GM21723 (cell line): Measurements from ENCODE around the gene ABCA4.
"Not testable (repeated sequence)": the region's sequence is repeated elsewhere in the genome, so short reads cannot be mapped to it uniquely, and the experiment has no call there.

ENCODE experiments used
- ATAC-seq: cut with Tn5 transposase; IDR thresholded peaks from one replicate; pipeline ENCODE4 v1.9.1; 2021; ENCODE audit warnings: mild to moderate bottlenecking, moderate library complexity; ENCODE audit not compliant: unreplicated experiment

The ABCA4 gene

GRCh38 chr1:94120991-94121390 lies at the start of gene ABCA4:
Gene ABCA4 (minus strand): TSS chr1:94121148. CDS start chr1:94121045, 103 bp downstream.
- ATAC-seq = no peak

- ATAC-seq = no peak
These were observed 48.2 kb upstream of the ABCA4 start for GRCh38 chr1:94169126-94169525.

GRCh38 chr1:94165843-94166242 lies 44.9 kb upstream of the ABCA4 start:
- no peak for ATAC-seq

- not testable (repeated sequence) for ATAC-seq
These were observed 43.9 kb upstream of the ABCA4 start for GRCh38 chr1:94164885-94165284.

GRCh38 chr1:94164121-94164520 lies 43.2 kb upstream of the ABCA4 start:
- not testable (repeated sequence) for ATAC-seq

GRCh38 chr1:94163249-94163648 lies 42.3 kb upstream of the ABCA4 start:
- ATAC-seq = not testable (repeated sequence)

GRCh38 chr1:94160811-94161210 lies 39.9 kb upstream of the ABCA4 start:
- no peak for ATAC-seq

- no peak for ATAC-seq
These were observed 35.2 kb upstream of the ABCA4 start for GRCh38 chr1:94156096-94156625.

GRCh38 chr1:94154989-94155388 lies 34.0 kb upstream of the ABCA4 start:
- ATAC-seq = no peak

- no peak for ATAC-seq
These were observed 32.2 kb upstream of the ABCA4 start for GRCh38 chr1:94153133-94153532.

- not testable (repeated sequence) for ATAC-seq
These were observed 28.2 kb upstream of the ABCA4 start for GRCh38 chr1:94149166-94149565.

GRCh38 chr1:94146273-94146672 lies 25.3 kb upstream of the ABCA4 start:
- no peak for ATAC-seq

- no peak for ATAC-seq
These were observed 23.9 kb upstream of the ABCA4 start for GRCh38 chr1:94144836-94145235.

- no peak for ATAC-seq
These were observed 22.8 kb upstream of the ABCA4 start for GRCh38 chr1:94143809-94144176.

- ATAC-seq = no peak
These were observed 22.3 kb upstream of the ABCA4 start for GRCh38 chr1:94143173-94143808.

- ATAC-seq = no peak
These were observed 21.6 kb upstream of the ABCA4 start for GRCh38 chr1:94142583-94142982.

GRCh38 chr1:94142022-94142421 lies 21.1 kb upstream of the ABCA4 start:
- ATAC-seq = no peak

- no peak for ATAC-seq
These were observed 11.2 kb upstream of the ABCA4 start for GRCh38 chr1:94132111-94132510.

GRCh38 chr1:94130851-94131595 lies 10.1 kb upstream of the ABCA4 start:
- no peak for ATAC-seq

GRCh38 chr1:94126651-94127050 lies 5.7 kb upstream of the ABCA4 start:
- ATAC-seq = no peak

GRCh38 chr1:94125551-94126514 lies 4.9 kb upstream of the ABCA4 start:
- no peak for ATAC-seq
